GM19193 (cell line): Measurements from ENCODE around the gene DLG1.

ENCODE experiments used
- POLR2A ChIP-seq: IDR thresholded peaks from 4 replicates; pipeline ENCODE4 v1.6.1; 2011; ENCODE audit not compliant: insufficient read depth, insufficient read length; ENCODE audit errors: extremely low read depth

The DLG1 gene

DNA sequence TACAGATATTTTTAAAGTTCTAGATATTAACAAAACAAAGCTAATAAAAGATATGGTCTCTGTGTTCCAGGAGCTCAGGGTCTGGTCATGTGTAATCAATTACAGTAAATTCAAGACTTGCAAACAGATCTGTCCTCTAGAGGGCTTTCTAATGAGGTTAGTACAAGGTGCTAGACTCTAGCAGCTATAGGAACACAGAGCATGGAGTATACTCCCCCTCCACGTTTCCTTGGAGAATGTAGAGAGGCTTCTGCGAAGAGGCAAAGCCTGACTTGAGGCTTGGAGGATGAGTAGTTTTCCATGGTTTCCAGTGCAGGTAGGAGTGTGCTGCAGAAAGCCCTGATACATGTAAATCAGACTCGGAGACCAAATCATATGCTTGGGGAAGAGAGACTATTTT, 32.7 kb upstream of the DLG1 start:
- no peak for TF ChIP-seq POLR2A

DNA sequence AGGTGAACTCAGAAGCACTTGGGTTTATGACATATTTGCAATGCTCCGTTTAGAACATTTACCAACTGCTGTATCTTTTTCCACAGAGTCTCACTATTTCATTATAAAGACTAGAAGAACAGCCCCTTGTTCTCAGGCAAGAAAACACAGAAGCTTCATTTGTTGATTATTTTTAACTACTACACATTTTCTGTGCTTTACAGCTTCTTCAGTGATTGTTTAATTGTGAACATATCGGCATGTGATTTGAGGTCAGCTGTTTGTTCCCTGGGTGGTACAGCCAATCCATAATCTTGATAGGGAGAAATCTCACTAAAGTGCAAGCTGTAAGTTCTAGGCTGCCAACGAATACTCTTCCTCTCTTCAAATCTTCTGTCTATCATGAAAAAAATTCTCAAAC, 31.0 kb upstream of the DLG1 start:
- no peak for TF ChIP-seq POLR2A

DNA sequence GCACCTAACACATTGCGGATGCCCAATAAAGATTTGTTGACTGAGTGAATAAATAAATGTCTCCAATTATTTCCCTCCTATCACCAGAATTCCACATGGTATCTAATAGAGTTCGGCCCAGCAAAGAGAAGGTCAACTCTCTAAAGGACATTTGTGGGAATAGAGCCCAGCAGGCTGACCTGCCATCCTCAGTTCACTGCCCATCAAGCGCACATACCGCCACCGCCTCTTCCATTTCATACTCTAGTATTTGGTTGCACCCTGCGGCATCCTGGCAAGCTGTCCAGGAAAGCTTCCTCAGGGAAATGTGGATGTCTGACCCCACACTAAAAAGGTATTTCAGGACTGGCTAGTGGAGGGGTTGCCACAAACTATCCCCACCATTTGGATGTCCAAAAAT, 29.8 kb upstream of the DLG1 start:
- no peak for TF ChIP-seq POLR2A

DNA sequence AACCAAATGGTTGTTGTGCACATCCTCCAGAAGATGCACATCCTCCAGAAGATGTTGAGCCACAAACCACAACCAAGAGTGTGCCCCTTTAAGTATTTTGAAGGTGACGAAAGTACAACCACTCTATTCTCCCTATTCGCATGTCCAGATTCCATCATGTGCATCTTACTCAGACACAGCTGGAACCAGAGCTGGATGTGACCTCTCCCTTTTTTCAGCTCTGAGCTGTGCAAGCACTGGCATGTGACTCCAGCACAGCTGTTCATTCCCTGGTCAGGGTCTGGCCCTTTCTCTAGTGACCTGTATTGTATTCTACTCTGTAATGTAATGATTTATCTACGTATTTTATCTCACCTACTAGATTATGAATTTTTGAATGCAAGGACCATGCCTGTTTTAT, 29.3 kb upstream of the DLG1 start:
- TF ChIP-seq POLR2A: no peak

DNA sequence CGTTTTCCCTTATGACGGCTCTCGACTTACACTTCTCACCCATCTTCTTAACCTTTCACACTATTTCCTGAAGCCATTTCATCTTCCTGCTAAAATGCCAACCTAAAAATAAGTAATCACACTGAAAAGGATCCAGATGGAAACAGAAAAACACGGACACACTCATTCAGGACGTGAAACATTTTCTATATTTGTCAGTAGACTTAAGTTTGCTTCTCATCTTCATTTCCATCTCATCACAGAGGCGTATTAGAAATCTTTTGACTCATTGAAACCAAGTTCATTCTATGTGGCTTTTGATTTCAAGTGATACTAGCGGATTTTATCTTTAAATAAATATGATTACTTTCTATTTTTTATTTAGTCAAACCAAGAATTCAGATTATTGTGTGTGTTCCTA, 27.4 kb upstream of the DLG1 start:
- TF ChIP-seq POLR2A: no peak

DNA sequence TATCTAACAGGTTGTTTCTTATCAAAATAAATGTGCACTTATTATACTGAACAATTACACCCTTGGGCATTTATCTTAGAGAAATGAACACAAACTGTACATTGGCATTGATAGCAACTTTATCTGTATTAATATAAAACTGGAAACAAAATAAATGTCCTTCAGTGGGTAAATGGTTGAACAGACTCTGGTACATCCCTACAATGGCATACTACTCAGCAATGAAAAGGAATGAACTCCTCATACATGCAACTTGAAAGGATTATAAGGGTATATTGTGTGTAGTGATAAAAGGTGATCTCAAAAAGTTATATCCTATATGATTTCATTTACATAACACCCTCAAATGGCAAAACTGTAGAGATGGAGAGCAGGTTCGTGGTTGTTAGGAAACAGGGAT, 23.7 kb upstream of the DLG1 start:
- TF ChIP-seq POLR2A: no peak

DNA sequence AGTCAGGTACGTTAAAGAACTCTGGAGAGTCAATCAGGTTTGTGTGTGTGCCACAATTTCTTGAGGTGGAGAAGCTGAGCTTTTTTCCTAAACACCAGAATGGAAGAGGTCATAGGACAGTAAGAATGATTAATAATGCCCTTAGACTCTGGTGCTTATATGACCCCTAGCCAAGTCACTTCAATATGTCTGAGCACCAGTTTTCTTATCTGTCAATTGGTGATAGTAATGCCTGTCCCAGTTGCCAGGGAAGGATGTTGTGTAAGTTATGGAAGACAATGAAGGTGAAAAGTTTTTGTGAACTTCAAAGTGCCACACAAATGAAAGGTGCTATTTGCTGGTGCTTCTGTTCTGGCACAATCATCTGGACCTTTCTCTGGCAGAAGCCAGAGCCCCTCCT, 22.2 kb upstream of the DLG1 start:
- TF ChIP-seq POLR2A: no peak

DNA sequence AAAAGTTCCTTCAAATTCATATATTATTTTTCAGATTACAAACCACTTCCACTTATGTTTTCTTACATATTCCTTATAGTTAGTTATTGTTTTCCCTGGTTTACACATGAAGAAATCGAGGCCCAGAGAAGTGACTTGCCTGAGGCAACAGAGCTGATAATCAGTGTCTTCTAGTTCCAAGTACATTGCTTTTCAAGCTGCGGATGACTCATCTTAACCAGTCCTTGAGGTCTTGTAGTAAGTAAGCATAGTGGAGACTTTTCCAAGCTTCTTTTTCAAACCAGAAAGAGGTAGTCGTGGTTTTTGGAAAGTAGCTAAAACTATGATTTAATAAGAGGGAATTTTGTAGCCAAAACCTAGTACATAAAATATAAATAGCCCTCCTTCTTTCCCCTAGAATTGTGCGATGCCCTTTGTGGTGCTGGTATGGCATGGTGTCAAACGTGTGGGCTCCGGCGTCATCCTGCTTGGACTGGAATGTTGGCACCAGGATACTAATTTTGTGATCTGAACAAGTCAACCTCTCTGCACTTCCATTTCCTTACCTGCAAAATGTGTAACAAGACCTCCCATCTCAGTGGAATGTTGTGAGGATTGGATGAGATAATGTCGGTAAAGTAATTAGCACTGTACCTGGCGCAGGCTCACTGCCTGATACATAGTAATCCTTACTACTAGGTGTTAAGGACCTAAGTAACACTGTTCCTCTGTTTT, 19.0 kb upstream of the DLG1 start:
- no peak for TF ChIP-seq POLR2A

DNA sequence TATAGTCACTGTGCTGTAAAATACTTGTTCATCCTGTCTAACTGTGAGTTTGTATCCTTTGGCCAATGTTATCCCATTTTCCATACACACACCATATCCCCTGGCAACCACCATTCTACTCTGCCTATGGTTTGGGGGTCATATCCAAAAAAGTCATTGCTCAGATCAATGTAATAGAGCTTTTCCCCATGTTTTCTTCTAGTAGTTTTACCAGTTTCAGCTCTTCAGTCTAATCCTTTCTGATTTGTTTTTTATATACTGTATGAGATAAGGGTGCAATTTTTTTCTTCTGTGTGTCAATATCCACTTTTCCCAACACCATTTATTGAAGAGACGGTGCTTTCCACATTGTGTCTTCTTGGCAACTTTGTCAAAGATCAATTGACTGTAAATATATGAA, 14.0 kb upstream of the DLG1 start:
- no peak for TF ChIP-seq POLR2A

DNA sequence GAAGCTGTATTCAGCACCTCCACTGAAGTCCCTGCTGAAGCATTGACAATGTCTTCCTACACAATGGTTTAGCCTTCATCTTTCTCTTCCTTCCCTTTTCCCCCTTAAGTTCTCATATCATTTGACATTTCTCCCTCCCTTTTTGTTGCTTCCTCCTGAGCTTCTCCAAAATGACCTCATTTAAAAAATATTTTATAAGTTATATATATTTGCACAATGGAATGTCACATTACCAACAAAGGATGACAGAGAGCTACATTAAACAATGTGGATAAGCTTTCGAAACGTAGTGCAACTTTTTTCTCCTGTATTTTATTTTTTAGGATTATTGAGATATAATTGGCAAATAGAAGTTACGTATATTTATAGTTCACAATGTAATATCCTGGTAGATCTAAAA, 13.2 kb upstream of the DLG1 start:
- no peak for TF ChIP-seq POLR2A

DNA sequence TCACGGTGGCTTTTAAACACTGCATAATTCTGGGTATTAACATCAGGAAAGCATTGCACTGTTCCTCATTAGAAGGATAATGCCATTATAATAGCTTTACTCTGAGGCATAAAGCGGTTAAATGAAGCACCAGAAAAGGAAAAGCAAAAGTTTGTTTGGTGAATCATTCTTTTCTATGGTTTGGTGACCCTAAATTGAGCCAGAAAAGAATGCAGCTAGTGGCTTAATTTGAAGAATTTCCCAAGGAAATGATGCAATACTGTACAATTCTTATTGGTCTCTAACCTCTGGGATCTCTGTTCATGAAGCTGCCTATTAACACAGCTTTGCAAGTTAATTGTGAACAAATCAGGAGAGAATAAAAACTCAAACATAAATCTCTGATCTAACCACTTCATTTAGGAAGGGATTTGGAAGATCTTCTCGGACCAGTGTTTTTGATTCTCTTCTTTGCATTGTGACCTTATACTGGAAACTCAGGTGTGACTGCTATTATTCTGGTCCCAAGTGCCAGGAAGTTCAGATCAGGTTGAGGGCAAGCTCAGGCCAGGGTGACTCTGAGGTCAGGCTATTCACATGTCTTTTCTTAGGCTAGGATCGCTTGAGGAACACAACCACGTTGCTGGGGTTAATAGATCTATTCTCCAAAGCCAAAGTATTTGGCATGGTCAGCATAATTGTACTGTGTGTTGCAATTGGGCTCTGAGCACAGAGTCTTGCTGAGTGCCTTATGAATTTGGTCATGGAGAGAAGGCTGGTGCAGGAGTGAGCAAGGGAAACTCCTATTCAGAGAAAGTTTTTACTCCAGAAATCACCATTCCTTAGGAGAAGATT, 11.3 kb upstream of the DLG1 start:
- no peak for TF ChIP-seq POLR2A

DNA sequence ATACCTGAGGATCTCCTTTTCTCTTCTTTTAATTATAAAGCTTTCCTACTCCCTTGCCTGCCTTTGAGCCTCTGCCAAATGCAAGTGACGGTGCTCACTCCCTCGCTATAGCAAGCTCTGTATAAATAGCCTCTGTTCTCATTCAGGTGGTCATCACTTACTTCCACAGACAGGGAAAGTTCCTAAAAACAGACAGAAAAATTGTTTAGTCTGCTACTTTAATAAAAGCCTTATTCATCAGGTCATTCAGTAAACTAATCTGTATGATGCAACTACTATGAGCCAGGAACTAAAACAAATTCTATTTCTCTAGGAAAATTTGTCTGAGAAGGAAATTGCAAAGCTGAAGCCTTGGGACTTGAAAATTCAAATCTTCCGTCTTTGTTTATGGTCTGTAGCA, 10.2 kb upstream of the DLG1 start:
- TF ChIP-seq POLR2A: no peak

DNA sequence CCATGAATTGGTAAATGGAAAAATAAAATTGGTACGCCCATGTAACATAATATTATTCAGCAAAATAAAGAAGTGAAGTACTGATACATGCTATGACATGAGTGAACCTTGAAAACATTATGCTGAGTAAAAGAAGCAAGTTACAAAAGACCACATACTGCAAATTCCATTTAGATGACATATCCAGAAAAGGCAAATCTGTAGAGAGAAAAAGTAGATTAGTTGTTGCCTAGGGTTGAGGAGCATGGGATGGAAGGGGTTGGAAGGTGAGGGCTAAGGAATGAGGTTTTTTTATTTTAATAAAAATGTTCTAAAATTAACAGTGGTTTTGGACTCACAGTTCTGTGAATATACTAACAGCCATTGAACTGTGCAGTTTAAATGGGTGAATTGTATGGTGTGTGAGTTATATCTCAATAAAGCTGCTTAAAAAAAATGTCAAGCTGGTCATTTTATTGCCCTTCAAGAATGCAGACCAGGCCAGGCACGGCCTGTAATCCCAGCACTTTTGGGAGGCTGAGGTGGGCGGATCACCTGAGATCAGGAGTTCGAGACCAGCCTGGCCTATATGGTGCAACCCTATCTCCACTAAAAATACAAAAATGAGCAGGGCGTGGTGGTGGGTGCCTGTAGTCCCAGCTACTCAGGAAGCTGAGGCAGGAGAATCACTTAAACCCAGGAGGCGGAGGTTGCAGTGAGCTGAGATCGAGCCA, 8.1 kb upstream of the DLG1 start:
- no peak for TF ChIP-seq POLR2A

DNA sequence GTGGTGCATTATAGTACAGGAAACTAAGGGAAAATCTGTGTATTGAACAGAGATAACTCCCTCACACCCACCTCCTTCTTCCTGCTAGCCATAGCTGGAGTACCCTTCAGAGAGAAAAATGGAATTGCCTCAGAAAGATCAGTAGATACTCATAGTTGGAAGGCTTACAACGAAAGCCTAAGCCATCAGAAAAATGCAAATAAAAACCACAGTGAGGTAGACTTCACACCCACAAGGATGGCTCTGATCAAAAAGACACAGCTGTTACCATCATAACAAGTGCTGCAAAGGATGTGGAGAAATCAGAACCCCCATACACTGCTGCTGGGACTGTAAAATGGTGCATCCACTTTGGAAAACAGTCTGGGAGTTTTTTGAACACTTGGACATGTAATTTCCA, 7.4 kb upstream of the DLG1 start:
- no peak for TF ChIP-seq POLR2A

DNA sequence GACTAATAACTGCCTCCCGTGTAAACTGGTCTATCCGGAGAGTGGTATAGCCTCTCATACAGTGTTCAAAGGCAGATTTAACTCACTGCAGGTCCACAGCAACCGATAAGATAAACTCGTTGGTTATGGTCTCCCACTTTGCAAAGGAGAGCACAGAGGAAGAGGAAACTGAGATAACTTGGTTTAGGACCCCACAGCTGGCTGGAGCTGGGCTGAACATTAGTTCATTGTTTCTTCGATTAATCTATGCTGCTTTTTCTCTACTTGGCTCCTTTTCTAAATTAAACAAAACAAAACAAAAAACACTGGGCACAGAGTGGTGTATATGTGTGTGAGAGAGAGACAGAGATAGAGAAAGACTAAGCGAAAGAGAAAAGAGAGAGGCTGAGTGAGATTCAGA, 5.0 kb upstream of the DLG1 start:
- no peak for TF ChIP-seq POLR2A
